GM04504 (cell line): ENCODE data around the gene DNAI7.

ENCODE experiments used
- DNase-seq: peaks from one replicate; pipeline ENCODE4 v3.0.0-alpha.2; 2012; ENCODE audit warnings: low read depth

DNAI7 gene

GRCh38 chr12:25182765-25183164 lies 12.2 kb downstream of the DNAI7 start:
- no peak for DNase-seq

GRCh38 chr12:25162866-25163265 lies 32.1 kb downstream of the DNAI7 start:
- no peak for DNase-seq

GRCh38 chr12:25156061-25156460 lies 38.9 kb downstream of the DNAI7 start:
- DNase-seq, result no peak

- no peak for DNase-seq
Observed at GRCh38 chr12:25155022-25155576, 39.9 kb downstream of the DNAI7 start.

- no peak for DNase-seq
Observed at GRCh38 chr12:25152055-25152454, 42.9 kb downstream of the DNAI7 start.

- DNase-seq, result peak; percentile 86
Observed at GRCh38 chr12:25151476-25151875, 43.5 kb downstream of the DNAI7 start.

GRCh38 chr12:25146686-25147085 lies 48.3 kb downstream of the DNAI7 start:
- no peak for DNase-seq

GRCh38 chr12:25135531-25136154 lies 59.3 kb downstream of the DNAI7 start:
- DNase-seq, result no peak

GRCh38 chr12:25131270-25131669 lies 63.7 kb downstream of the DNAI7 start:
- DNase-seq, result no peak

GRCh38 chr12:25130741-25131188 lies 64.2 kb downstream of the DNAI7 start:
- no peak for DNase-seq

GRCh38 chr12:25126746-25127145 lies 68.2 kb downstream of the DNAI7 start:
- DNase-seq, result no peak

GRCh38 chr12:25126101-25126500 lies 68.9 kb downstream of the DNAI7 start:
- no peak for DNase-seq

GRCh38 chr12:25124493-25124892 lies 70.5 kb downstream of the DNAI7 start:
- DNase-seq, result no peak

- DNase-seq, result no peak
Observed at GRCh38 chr12:25123126-25123525, 71.8 kb downstream of the DNAI7 start.

- DNase-seq, result no peak
Observed at GRCh38 chr12:25121916-25122315, 73.0 kb downstream of the DNAI7 start.

GRCh38 chr12:25121110-25121509 lies 73.8 kb downstream of the DNAI7 start:
- DNase-seq, result no peak

- DNase-seq, result no peak
Observed at GRCh38 chr12:25119020-25119419, 75.9 kb downstream of the DNAI7 start.

- no peak for DNase-seq
Observed at GRCh38 chr12:25115677-25116076, 79.3 kb downstream of the DNAI7 start.

- DNase-seq, result no peak
Observed at GRCh38 chr12:25113651-25114050, 81.3 kb downstream of the DNAI7 start.

- DNase-seq, result no peak
Observed at GRCh38 chr12:25110260-25110659, 84.7 kb downstream of the DNAI7 start.

GRCh38 chr12:25107920-25108319 lies 87.0 kb downstream of the DNAI7 start:
- DNase-seq, result no peak

- DNase-seq, result no peak
Observed at GRCh38 chr12:25106818-25107217, 88.1 kb downstream of the DNAI7 start.

- DNase-seq, result no peak
Observed at GRCh38 chr12:25102402-25102801, 92.6 kb downstream of the DNAI7 start.

GRCh38 chr12:25101092-25101445 lies 93.9 kb downstream of the DNAI7 start:
- DNase-seq, result no peak
